Measurements from ENCODE around the gene RNF10.
"Not testable (repeated sequence)": the region's sequence is repeated elsewhere in the genome, so short reads cannot be mapped to it uniquely, and the experiment has no call there.

The RNF10 gene

GRCh38 chr12:120581998-120582397 is 47.8 kb downstream of the RNF10 start:
- no peak for DNase-seq

GRCh38 chr12:120583478-120584030 is 49.4 kb downstream of the RNF10 start:
- DNase-seq: peak; percentile 62 to 82 (median 76)

GRCh38 chr12:120584343-120585149 is 50.4 kb downstream of the RNF10 start:
- peak; percentile 17 to 41 (median 37) for DNase-seq

GRCh38 chr12:120586206-120586605 is 52.0 kb downstream of the RNF10 start:
- DNase-seq: no peak

- no peak for DNase-seq
These were observed 52.7 kb downstream of the RNF10 start for GRCh38 chr12:120586860-120587259.

DNA sequence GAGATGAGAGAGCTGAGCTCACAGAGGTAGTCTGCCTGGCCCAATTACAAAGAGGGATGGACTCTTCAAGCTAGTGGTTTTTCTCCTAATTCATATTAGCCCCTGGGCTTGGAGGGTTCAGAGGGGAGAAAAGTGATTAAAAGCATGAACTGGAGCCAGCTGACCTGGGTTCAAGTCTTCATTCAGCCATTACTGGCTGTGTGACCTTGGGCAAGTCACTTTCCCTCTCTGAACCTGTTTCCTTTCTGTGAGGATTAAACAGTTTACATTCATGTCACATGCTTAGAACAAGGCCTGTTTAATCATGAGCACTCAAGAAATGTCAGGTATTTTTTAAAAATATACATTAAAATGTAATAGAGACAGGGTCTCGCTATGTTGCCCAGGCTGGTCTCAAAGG is 54.2 kb downstream of the RNF10 start:
- no peak for DNase-seq

GRCh38 chr12:120588948-120589930 is 55.1 kb downstream of the RNF10 start:
- DNase-seq: no peak

- no peak for DNase-seq
These were observed 56.7 kb downstream of the RNF10 start for GRCh38 chr12:120590741-120591407.

DNA sequence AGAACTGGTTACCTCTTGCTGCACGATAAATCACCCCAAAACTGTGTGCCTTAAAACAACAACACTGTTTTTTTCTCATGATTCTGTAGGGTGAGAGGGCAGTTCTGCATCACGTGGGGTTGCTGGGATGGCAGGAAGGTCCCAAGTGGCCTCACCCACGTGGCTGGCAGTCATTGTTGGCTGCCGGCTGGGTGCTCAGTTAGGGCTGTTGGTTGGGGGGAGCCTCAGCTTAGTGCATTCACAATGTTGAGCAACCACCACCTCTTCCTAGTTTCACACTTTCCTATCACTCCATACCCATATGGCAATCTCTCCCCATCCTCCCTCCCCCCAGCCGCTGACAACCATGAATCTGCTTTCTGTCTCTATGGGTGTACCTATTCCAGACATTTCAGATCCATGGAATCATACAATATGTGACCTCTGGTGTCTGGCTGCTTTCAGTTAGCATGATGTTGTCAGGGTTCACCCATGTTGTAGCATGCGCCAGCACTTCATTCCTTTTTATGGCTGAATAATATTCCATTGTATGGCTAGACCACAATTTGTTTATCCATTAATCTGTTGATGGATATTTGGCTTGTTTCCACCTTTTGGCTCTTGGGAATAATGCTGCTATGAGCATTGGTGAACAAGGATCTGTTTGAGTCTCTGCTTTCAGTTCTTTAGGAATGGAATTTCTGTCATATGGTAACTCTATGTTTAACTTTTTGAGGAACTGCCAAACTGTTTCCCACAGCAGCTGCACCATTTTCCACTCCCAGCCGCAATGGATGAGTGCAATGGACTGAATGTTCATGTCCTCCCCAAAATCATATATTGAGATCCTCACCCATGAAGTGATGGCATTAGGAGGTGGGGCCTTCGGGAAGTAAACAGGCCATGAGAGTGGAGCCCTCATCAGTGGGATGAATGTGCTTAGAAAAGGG is 58.2 kb downstream of the RNF10 start:
- no peak for DNase-seq

GRCh38 chr12:120596901-120597300 is 62.7 kb downstream of the RNF10 start:
- no peak for DNase-seq

DNA sequence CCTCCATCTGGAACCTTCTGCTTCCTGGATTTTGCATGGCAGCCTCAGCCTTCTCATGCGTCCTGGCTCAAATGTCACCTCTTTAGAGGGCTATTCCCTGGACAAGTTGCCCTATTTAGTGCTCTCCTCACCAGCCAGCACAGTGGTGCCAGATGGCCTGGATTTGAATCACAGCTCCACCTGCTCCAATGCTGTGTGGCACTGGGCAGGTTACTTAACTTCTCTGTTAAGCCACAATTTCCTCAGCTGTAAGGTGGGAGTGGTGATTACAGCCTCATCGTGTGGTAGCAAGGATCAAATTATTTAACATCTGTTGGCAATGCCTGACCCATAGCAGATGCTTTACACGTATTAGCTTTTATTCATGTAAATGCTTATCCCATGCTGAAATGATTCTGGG is 63.7 kb downstream of the RNF10 start:
- no peak for DNase-seq

- DNase-seq: no peak
These were observed 64.7 kb downstream of the RNF10 start for GRCh38 chr12:120598674-120599463.

DNA sequence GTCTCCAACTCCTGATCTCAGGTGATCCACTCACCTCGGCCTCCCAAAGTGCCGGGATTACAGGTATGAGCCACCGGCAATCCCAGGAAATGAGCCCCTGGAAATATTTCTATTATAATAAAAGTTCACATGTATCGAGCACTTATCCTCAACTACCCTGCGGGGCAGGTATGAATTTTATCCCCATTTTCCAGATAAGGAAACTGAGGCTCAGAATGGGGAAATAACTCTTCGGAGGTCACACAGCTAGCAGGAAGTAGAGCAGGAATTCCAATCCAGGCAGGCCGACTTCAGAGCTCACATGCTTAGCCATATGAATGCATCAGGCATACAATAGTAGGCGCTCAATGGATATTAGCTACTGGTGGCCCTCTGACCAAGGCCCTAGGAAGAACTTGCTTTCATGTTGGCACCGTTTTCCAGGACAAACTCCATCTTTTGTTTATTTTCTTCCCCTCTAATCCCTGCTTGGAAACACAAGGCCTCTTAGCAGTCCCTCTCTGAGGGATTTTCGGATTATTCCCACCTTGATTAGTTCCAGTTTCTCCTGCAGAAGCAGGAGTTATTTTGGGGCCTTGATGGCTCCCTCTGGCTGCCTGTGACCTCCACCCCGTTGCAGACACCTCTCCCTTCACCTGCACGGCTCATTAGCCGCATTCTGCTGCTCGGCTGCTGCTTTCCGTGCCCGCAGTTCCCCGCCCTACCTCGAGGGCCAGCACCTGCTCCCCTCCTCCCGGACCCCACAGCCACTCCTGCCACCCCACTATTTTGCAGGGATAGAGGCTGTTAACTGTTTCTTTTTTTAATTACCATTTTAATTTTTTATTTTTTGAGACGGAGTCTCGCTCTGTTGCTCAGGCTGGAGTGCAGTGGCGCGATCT is 65.8 kb downstream of the RNF10 start:
- no peak for DNase-seq

DNA sequence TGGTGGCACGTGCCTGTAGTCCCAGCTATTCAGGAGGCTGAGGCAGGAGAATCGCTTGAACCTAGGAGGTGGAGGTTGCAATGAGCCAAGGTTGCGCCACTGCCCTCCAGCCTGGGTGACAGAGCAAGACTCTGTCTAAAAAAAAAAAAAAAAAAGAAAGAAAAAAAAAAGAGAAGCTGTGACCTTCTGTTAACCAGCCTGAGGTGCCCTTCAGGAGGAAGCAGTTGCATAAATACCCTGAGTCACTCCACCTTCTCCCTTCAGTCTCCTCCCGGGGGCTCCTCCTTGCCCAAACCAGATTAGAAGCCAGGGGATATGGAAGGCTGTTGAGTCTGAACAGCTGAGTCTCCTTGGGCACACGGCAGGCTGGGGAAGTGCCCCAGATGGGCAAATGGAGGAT is 68.3 kb downstream of the RNF10 start:
- DNase-seq: not testable (repeated sequence)

- no peak for DNase-seq
These were observed 76.4 kb downstream of the RNF10 start for GRCh38 chr12:120610560-120610959.

GRCh38 chr12:120611534-120611933 is 77.4 kb downstream of the RNF10 start:
- DNase-seq: not testable (repeated sequence)

- DNase-seq: no peak
These were observed 80.7 kb downstream of the RNF10 start for GRCh38 chr12:120614848-120615247.

GRCh38 chr12:120617193-120617592 is 83.0 kb downstream of the RNF10 start:
- not testable (repeated sequence) for DNase-seq

GRCh38 chr12:120617767-120618166 is 83.6 kb downstream of the RNF10 start:
- DNase-seq: not testable (repeated sequence)
